Gastrocnemius medialis (tissue), 4 donors: ENCODE measurements around the gene CTNNA2. TPM values are rescaled to one million over a fixed set of nuclear protein-coding genes. Genes with fewer than 3 reads are reported as not detected.

Source experiments
- ATAC-seq, 2 donors: fragments of 150-250 bp; one replicate each; pipeline ENCODE4 v1.9.1; 2016
- DNase-seq, 2 donors: peaks; one replicate each; pipeline ENCODE4 v3.0.0-alpha.2; 2019
- H3K27ac ChIP-seq, 4 donors: fragments of 200-600 bp; sonication (generic); 1 replicate in 1 of 4; 2 replicates in 3 of 4; pipeline ENCODE4 v1.5.1; 2016 to 2018; ENCODE audit warnings: mild to moderate bottlenecking in 2 of 4, moderate library complexity in 1 of 4
- H3K27me3 ChIP-seq, 3 donors: fragments of 200-600 bp; sonication (generic) in 2 of 3; 1 replicate in 1 of 3; 2 replicates in 2 of 3; pipeline versions ENCODE4 v1.5.1 to v1.6.0; 2016 to 2019; ENCODE audit warnings: mild to moderate bottlenecking in 1 of 3, moderate library complexity in 1 of 3
- H3K36me3 ChIP-seq, 2 donors: fragments of 200-600 bp; sonication (generic) in 1 of 2; one replicate each; pipeline ENCODE4 v1.5.1; 2017 to 2018
- H3K4me1 ChIP-seq, 2 donors: fragments of 200-600 bp; sonication (generic) in 1 of 2; one replicate each; pipeline ENCODE4 v1.5.1; 2016 to 2017; ENCODE audit warnings: mild to moderate bottlenecking in 2 of 2
- H3K4me3 ChIP-seq, 4 donors: fragments of 200-600 bp; sonication (generic) in 3 of 4; 1 replicate in 1 of 4; 2 replicates in 3 of 4; pipeline ENCODE4 v1.5.1; 2016 to 2019; ENCODE audit warnings: mild to moderate bottlenecking in 2 of 4
- H3K9me3 ChIP-seq, 3 donors: fragments of 200-600 bp; sonication (generic) in 2 of 3; 1 replicate in 1 of 3; 2 replicates in 2 of 3; pipeline ENCODE4 v1.5.1; 2016 to 2019
- POLR2A ChIP-seq, 2 donors: fragments of 450-650 bp; IDR thresholded peaks; one replicate each; pipeline ENCODE4 v1.6.1; 2017; ENCODE audit warnings: antibody characterized with exemption in 2 of 2, mild to moderate bottlenecking in 2 of 2, moderate library complexity in 2 of 2
- in situ Hi-C, 4 donors: fragments of 200-750 bp; cut with MboI; loops; one replicate each; pipeline versions ENCODE4 v1.15.0 to v1.8.0; 2017; ENCODE audit warnings: low sequenced_read_pairs in 4 of 4
- intact Hi-C: fragments of 100-400 bp; cut with DNase I; formaldehyde crosslinking; loops from one replicate; pipeline ENCODE4 v1.15.1; 2023; ENCODE audit warnings: low total_unique reads
- total RNA-seq, 4 donors: library from RNA; depleted of rRNA; stranded (reverse); fragments of >200 nt; gene quantifications; one replicate each; pipeline versions ENCODE4 v1.1.0 to v1.2.3, GENCODE V29; 2016
- TF ChIP-seq, protein P1 (sequence below), 5 experiments: fragments of 450-650 bp in 3 of 5; fragments of 200-600 bp in 2 of 5; sonication (generic) in 2 of 5; IDR thresholded peaks in 4 of 5; conservative IDR thresholded peaks in 1 of 5; 1 replicate in 4 of 5; 2 replicates in 1 of 5; pipeline ENCODE4 v1.5.1; 2016 to 2019; ENCODE audit warnings: antibody characterized with exemption in 5 of 5, mild to moderate bottlenecking in 3 of 5, moderate library complexity in 3 of 5

The CTNNA2 gene
- total RNA-seq, 4 donors from 2014 or later, result not detected

DNA sequence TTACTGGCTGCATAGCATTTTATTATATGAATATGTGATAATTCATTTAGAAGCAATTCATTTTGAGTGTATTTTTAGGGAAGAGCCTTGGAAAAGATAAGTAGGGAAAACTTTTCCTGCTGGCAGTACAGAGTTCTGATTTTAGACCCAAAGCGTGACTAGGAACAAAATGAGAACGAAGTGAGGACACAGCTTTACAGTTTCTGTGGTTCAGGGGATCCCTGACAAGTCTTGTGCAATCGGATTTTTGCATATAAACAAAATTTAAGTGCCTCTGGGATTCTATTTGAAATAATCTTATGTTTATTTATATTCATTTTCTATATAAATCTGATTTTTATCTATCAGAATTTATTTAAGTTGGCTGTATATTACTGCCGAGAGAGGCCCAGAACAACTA lies 402.6 kb downstream of the CTNNA2 start:
- in situ Hi-C loops, result no loop called here
- no peaks in the 10 kb centered on the region for H3K36me3 ChIP-seq
- DNase-seq (no peak), ATAC-seq (no peak)
- intact Hi-C loops, result no loop called here
- no peaks in the 10 kb centered on the region for H3K27me3 ChIP-seq
- no peaks in the 10 kb centered on the region for H3K9me3 ChIP-seq
- no peak overlapping the region for H3K4me3 ChIP-seq
- TF ChIP-seq, protein P1, sequence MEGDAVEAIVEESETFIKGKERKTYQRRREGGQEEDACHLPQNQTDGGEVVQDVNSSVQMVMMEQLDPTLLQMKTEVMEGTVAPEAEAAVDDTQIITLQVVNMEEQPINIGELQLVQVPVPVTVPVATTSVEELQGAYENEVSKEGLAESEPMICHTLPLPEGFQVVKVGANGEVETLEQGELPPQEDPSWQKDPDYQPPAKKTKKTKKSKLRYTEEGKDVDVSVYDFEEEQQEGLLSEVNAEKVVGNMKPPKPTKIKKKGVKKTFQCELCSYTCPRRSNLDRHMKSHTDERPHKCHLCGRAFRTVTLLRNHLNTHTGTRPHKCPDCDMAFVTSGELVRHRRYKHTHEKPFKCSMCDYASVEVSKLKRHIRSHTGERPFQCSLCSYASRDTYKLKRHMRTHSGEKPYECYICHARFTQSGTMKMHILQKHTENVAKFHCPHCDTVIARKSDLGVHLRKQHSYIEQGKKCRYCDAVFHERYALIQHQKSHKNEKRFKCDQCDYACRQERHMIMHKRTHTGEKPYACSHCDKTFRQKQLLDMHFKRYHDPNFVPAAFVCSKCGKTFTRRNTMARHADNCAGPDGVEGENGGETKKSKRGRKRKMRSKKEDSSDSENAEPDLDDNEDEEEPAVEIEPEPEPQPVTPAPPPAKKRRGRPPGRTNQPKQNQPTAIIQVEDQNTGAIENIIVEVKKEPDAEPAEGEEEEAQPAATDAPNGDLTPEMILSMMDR (IDR thresholded peaks at IDR 0.05 in 4 of 5, conservative IDR thresholded peaks at IDR 0.05 in 1 of 5), result no peak
- TF ChIP-seq POLR2A (IDR thresholded peaks at IDR 0.05), result no peak
- H3K4me1 ChIP-seq, result no peaks in the 10 kb centered on the region
- no peak overlapping the region for H3K27ac ChIP-seq

DNA sequence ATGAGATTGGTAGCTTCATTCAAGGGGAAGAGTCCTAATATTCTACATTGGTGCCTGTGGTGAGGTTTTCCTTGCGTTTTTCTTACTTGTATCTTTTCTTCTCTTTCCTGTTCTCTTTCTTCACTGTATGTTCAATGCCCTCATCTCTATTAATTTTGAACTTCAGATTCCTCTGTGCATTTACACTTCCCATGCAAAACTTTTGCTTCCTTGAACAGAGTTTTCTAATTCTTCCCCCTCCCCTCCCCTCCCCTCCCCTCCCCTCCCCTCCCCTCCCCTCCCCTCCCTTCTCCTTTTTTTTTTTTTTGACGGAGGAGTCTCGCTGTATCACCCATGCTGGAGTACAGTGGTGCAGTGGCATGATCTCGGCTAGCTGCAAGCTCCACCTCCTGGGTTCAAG lies 403.4 kb downstream of the CTNNA2 start:
- TF ChIP-seq POLR2A (IDR thresholded peaks at IDR 0.05), result no peak
- TF ChIP-seq, protein P1 (IDR thresholded peaks at IDR 0.05 in 4 of 5, conservative IDR thresholded peaks at IDR 0.05 in 1 of 5), result no peak
- Histone ChIP-seq H3K4me3 (no peak overlapping the region), H3K4me1 (no peaks in the 10 kb centered on the region), H3K27ac (no peak overlapping the region), H3K9me3 (no peaks in the 10 kb centered on the region), H3K27me3 (no peaks in the 10 kb centered on the region), H3K36me3 (no peaks in the 10 kb centered on the region)
- intact Hi-C loops (no loop called here), in situ Hi-C loops (no loop called here)
- ATAC-seq (no peak), DNase-seq (no peak)

DNA sequence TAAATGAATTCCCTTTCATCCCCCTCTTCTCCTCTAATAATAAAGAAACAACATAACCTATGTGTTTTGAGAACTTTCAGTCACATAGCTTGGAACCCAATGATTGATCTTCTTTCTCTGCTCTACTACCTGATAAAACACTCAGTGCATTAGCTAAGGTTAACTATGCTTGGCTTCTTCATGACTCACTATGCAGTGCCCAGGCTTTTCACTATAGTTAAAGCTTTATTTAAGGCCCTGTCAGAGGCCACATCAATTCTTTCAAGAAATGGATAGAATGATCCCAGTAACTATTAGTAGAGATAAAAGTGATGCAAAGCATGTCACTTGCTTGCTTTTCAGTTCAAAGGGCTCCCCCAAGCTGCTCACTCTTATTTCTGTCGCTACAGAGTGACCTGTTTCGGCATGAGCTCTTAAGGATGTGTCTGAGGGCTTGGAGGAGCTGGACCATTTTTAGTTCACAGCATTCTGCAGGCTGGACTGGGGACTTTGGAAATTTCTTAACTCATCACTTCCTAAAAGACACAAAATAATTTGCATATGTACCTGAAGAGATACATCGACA lies 407.7 kb downstream of the CTNNA2 start:
- DNase-seq (no peak), ATAC-seq (no peak)
- intact Hi-C loops, result no loop called here
- H3K4me3 ChIP-seq, result no peak overlapping the region
- in situ Hi-C loops, result no loop called here
- no peaks in the 10 kb centered on the region for H3K9me3 ChIP-seq
- no peaks in the 10 kb centered on the region for H3K4me1 ChIP-seq
- H3K27me3 ChIP-seq, result no peaks in the 10 kb centered on the region
- no peaks in the 10 kb centered on the region for H3K36me3 ChIP-seq
- TF ChIP-seq, protein P1 (IDR thresholded peaks at IDR 0.05 in 4 of 5, conservative IDR thresholded peaks at IDR 0.05 in 1 of 5), result no peak
- TF ChIP-seq POLR2A (IDR thresholded peaks at IDR 0.05), result no peak
- H3K27ac ChIP-seq, result no peak overlapping the region

DNA sequence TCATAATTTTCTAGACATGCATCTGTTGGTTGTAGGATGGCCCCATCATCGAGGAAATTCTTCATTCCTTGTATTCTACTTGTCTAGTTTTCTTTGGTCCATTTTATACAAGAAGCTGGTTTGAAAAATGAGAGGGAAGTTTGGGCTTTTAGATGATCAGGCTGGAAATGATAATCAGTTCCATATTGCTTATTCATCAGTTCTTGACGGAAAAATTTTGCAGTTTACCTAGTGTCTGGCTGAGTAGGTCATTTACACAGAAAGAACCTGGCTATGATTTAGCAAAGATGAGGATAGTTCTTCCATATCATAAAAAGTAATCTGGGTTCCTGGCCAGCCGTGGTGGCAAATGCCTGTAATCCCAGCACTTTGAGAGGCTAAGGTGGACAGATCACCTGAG lies 416.8 kb downstream of the CTNNA2 start:
- Histone ChIP-seq H3K27ac (no peak overlapping the region), H3K4me3 (no peak overlapping the region), H3K36me3 (no peaks in the 10 kb centered on the region), H3K9me3 (no peaks in the 10 kb centered on the region), H3K4me1 (no peaks in the 10 kb centered on the region), H3K27me3 (no peaks in the 10 kb centered on the region)
- ATAC-seq (no peak), DNase-seq (no peak)
- intact Hi-C loops, result no loop called here
- in situ Hi-C loops, result no loop called here
- TF ChIP-seq, protein P1 (IDR thresholded peaks at IDR 0.05 in 4 of 5, conservative IDR thresholded peaks at IDR 0.05 in 1 of 5), result no peak
- TF ChIP-seq POLR2A (IDR thresholded peaks at IDR 0.05), result no peak
